Measurements from ENCODE around the gene BRMS1. TPM values are rescaled to one million over a fixed set of nuclear protein-coding genes. Genes with fewer than 3 reads are reported as not detected.

BRMS1 gene
- total and polyA plus RNA-seq, 2 experiments from 2014 or later = 39.7 to 48.6 TPM

GRCh38 chr11:66347425-66348276 lies 2.7 kb upstream of the BRMS1 start, which contains the start of gene B4GAT1:
TSS of gene B4GAT1 (minus strand) at chr11:66347629. CDS start at chr11:66347545, 84 bp downstream.
- peaks cover 55% of the 10 kb centered on the region for H3K79me2 ChIP-seq
- peak within 1 kb of the TSS; percentile 87 for H3K4me3 ChIP-seq
- DNase-seq (ENCODE audit: low spot score) = peak; percentile 91
- no peaks in the 10 kb centered on the region for H3K36me3 ChIP-seq (replicated peaks; ENCODE audit: insufficient read depth, low read depth)
- WGBS (ENCODE audit: low lambda C conversion rate, missing lambda C conversion rate) = under 1% methylated on average over 61 of the region's 101 CpGs
- peak within 1 kb of the TSS; percentile 90 for H3K4me2 ChIP-seq
- H3K9me3 ChIP-seq (ENCODE audit: low read depth) = no peaks in the 10 kb centered on the region
- no peaks in the 10 kb centered on the region for H3K9me2 ChIP-seq (replicated peaks; ENCODE audit: insufficient read depth)
- H3K27ac ChIP-seq = peak within 1 kb of the TSS; percentile 99
- peaks cover 43% of the 10 kb centered on the region for H3K4me1 ChIP-seq (ENCODE audit: insufficient read depth)
- no peaks in the 10 kb centered on the region for H3K27me3 ChIP-seq
- H4K20me1 ChIP-seq (ENCODE audit: insufficient read depth, poor library complexity, severe bottlenecking) = no peaks in the 10 kb centered on the region
- peak within 1 kb of the TSS; percentile 95 for H2AFZ ChIP-seq
- TF ChIP-seq EZH2phosphoT487 (IDR thresholded peaks at IDR 0.05; ENCODE audit: low read depth, severe bottlenecking, unreplicated experiment) = no peak
- no peak for TF ChIP-seq EZH2 (IDR thresholded peaks at IDR 0.05; ENCODE audit: borderline replicate concordance)
- TF ChIP-seq, protein P1, sequence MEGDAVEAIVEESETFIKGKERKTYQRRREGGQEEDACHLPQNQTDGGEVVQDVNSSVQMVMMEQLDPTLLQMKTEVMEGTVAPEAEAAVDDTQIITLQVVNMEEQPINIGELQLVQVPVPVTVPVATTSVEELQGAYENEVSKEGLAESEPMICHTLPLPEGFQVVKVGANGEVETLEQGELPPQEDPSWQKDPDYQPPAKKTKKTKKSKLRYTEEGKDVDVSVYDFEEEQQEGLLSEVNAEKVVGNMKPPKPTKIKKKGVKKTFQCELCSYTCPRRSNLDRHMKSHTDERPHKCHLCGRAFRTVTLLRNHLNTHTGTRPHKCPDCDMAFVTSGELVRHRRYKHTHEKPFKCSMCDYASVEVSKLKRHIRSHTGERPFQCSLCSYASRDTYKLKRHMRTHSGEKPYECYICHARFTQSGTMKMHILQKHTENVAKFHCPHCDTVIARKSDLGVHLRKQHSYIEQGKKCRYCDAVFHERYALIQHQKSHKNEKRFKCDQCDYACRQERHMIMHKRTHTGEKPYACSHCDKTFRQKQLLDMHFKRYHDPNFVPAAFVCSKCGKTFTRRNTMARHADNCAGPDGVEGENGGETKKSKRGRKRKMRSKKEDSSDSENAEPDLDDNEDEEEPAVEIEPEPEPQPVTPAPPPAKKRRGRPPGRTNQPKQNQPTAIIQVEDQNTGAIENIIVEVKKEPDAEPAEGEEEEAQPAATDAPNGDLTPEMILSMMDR (IDR thresholded peaks at IDR 0.05; ENCODE audit: poor library complexity) = no peak

DNA sequence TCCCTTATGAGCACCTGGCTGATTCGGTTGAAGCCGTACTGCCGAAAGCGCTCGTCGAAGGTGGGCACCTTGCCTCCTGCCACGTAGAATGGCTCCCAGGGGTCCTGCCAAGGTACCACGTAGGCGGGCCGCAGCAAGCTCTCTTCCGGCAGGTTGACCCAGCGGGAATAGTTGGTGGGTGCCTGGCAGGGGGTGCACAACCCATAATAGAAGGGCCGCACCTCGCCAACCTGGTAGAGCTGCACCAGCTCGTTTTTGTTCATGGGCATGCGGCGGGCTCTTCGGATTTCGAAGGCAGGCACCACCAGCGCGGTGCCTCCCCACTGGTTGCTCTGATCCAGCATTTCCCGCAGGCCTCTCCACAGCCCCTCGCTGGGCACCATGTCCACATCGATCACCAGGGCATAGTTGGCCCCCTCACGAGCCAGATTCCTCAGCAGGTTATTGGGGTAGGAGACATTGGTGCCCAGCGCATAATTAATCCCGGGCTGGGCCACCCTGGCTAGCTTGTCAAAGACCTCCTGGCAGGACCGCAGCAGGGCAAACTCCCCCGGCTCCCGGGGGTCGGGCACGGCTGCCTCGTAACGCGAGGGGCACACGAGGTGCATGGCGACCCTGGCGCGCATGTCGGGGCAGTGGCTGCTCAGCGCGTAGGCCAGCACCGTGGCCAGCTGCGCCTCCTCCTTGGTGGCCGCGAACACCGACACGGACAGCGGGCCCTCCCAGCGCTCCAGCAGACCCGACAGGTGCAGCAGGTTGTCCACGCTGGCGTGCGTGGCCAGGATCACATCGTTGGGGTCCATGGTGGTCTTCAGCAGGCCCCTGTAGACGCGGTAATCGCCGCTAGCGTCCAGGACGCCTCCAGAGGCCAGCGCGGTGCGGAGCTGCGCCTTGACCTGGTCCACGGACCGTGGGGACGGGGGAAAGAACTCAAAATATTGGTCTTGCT lies 1.8 kb upstream of the BRMS1 start:
- peak overlapping the region; percentile 90 for H3K4me2 ChIP-seq
- no peaks in the 10 kb centered on the region for H3K27me3 ChIP-seq
- peak overlapping the region; percentile 95 for H2AFZ ChIP-seq
- no peaks in the 10 kb centered on the region for H4K20me1 ChIP-seq (ENCODE audit: insufficient read depth, poor library complexity, severe bottlenecking)
- peak overlapping the region; percentile 92 for H3K27ac ChIP-seq
- peaks cover 48% of the 10 kb centered on the region for H3K79me2 ChIP-seq
- peak; percentile 41 for DNase-seq (ENCODE audit: low spot score)
- no peaks in the 10 kb centered on the region for H3K36me3 ChIP-seq (replicated peaks; ENCODE audit: insufficient read depth, low read depth)
- TF ChIP-seq, protein P1 (IDR thresholded peaks at IDR 0.05; ENCODE audit: poor library complexity) = no peak
- no peak for TF ChIP-seq EZH2 (IDR thresholded peaks at IDR 0.05; ENCODE audit: borderline replicate concordance)
- no peaks in the 10 kb centered on the region for H3K9me3 ChIP-seq (ENCODE audit: low read depth)
- WGBS (ENCODE audit: low lambda C conversion rate, missing lambda C conversion rate) = 37% methylated on average over 66 of the region's 68 CpGs
- peak overlapping the region; percentile 62 for H3K4me3 ChIP-seq
- H3K9me2 ChIP-seq (replicated peaks; ENCODE audit: insufficient read depth) = no peaks in the 10 kb centered on the region
- peaks cover 39% of the 10 kb centered on the region for H3K4me1 ChIP-seq (ENCODE audit: insufficient read depth)

DNA sequence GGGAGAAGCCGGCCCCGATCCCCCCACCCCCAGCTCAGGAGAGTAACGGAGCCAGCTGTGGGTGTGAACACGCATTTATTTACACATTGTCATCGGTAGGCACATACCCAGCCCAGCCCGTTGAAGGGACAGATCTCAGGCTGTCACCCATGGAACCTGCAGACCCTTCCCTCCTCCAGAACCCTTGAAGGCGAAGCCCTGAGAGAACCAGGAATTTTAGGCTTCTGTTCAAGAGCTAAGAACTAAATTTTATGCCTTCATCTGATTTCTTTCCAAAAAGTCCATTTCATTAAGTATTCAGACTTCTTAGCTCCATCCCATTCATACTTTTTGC lies 379 bp upstream of the BRMS1 start:
- peaks cover 39% of the 10 kb centered on the region for H3K4me1 ChIP-seq (ENCODE audit: insufficient read depth)

More for the DNA sequence above, 379 bp upstream of the BRMS1 start:
- H2AFZ ChIP-seq = peak overlapping the region; percentile 72
- H3K4me2 ChIP-seq = peak overlapping the region; percentile 90
- H3K27me3 ChIP-seq = no peaks in the 10 kb centered on the region
- no peaks in the 10 kb centered on the region for H4K20me1 ChIP-seq (ENCODE audit: insufficient read depth, poor library complexity, severe bottlenecking)
- H3K79me2 ChIP-seq = peaks cover 48% of the 10 kb centered on the region
- peak overlapping the region; percentile 21 for H3K4me3 ChIP-seq
- WGBS (ENCODE audit: low lambda C conversion rate, missing lambda C conversion rate) = 14% methylated on average over 7 of the region's 7 CpGs
- DNase-seq (ENCODE audit: low spot score) = no peak
- no peaks in the 10 kb centered on the region for H3K9me2 ChIP-seq (replicated peaks; ENCODE audit: insufficient read depth)
- TF ChIP-seq, protein P1 (IDR thresholded peaks at IDR 0.05; ENCODE audit: poor library complexity) = no peak
- TF ChIP-seq EZH2 (IDR thresholded peaks at IDR 0.05; ENCODE audit: borderline replicate concordance) = no peak
- TF ChIP-seq EZH2phosphoT487 (IDR thresholded peaks at IDR 0.05; ENCODE audit: low read depth, severe bottlenecking, unreplicated experiment) = no peak
- H3K36me3 ChIP-seq (replicated peaks; ENCODE audit: insufficient read depth, low read depth) = no peaks in the 10 kb centered on the region
- no peaks in the 10 kb centered on the region for H3K9me3 ChIP-seq (ENCODE audit: low read depth)
- peak overlapping the region; percentile 41 for H3K27ac ChIP-seq
